H1 (cell line): Measurements from ENCODE around the gene PRKAG3. TPM values are rescaled to one million over a fixed set of nuclear protein-coding genes. Genes with fewer than 3 reads are reported as not detected.

Experiments
- CBX8 ChIP-seq: fragments of 300-800, 300-1000 bp; sonication (generic); IDR thresholded peaks from 2 replicates; pipeline ENCODE4 v1.7.1; 2016; ENCODE audit warnings: low read depth, low read length, borderline replicate concordance
- CHD7 ChIP-seq: fragments of 300-600 bp; sonication (generic); IDR thresholded peaks from 2 replicates; pipeline ENCODE4 v1.7.1; 2012; ENCODE audit warnings: low read length, moderate library complexity, mild to moderate bottlenecking, inconsistent platforms; ENCODE audit not compliant: insufficient replicate concordance
- polyA plus RNA-seq, 7 experiments: library from polyadenylated mRNA; depleted of rRNA in 3 of 7; stranded (reverse) in 5 of 7; unstranded in 2 of 7; fragments of >200 nt in 5 of 7; fragments of 200-250 nt in 2 of 7; gene quantifications; 1 replicate in 5 of 7; 2 replicates in 1 of 7; 4 replicates in 1 of 7; pipeline versions ENCODE4 v1.2.1 to v1.2.3, GENCODE V29; 2011 to 2013; ENCODE audit warnings: missing spikeins in 2 of 7, mixed read lengths in 2 of 7
- total RNA-seq: library from RNA; stranded (reverse); fragmentation: NEBNext Ultra II Directional; extraction: Animal tissue kit (Norgen Biotek cat#: 25700); gene quantifications from 2 replicates; pipeline ENCODE4 v1.2.1, GENCODE V29; 2021
- TF ChIP-seq, protein P1 (sequence below): IDR thresholded peaks from 2 replicates; pipeline ENCODE4 v1.6.1; 2011; ENCODE audit warnings: low read length, improper control_type of control experiment

Gene PRKAG3
- total and polyA plus RNA-seq, 2 of the 8 experiments (the other 6 are each of a cell fraction or from before 2014, with no cell fraction given): not detected

- TF ChIP-seq CHD7 (no peak), CBX8 (no peak)
- TF ChIP-seq, protein P1, sequence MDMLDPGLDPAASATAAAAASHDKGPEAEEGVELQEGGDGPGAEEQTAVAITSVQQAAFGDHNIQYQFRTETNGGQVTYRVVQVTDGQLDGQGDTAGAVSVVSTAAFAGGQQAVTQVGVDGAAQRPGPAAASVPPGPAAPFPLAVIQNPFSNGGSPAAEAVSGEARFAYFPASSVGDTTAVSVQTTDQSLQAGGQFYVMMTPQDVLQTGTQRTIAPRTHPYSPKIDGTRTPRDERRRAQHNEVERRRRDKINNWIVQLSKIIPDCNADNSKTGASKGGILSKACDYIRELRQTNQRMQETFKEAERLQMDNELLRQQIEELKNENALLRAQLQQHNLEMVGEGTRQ: no peak
These were observed 47.9 kb downstream of the PRKAG3 start (continued) for GRCh38 chr2:218783688-218784087.
